Lung (tissue), 12 donors: ENCODE results near the gene SP4. TPM values are rescaled to one million over a fixed set of nuclear protein-coding genes. Genes with fewer than 3 reads are reported as not detected.

Source experiments
- ATAC-seq: fragments of 200-7000 bp; cut with Tn5 transposase; one replicate; pipeline ENCODE4 v1.9.1; 2020; ENCODE audit warnings: moderate number of reproducible peaks; ENCODE audit not compliant: insufficient read depth, low FRiP score
- DNase-seq, 3 donors: peaks; one replicate each; pipeline ENCODE4 v3.0.0-alpha.2; 2013 to 2017
- H3K27ac ChIP-seq, 2 donors: one replicate each; pipeline ENCODE4 v1.5.1; 2013; ENCODE audit warnings: mild to moderate bottlenecking in 2 of 2, moderate library complexity in 2 of 2, control low read depth in 1 of 2, inconsistent platforms in 1 of 2, low read depth in 1 of 2, low read length in 1 of 2
- H3K27me3 ChIP-seq, 3 donors: one replicate each; pipeline ENCODE4 v1.5.1; 2013; ENCODE audit warnings: low read length in 2 of 3; ENCODE audit not compliant: control insufficient read depth in 3 of 3, insufficient read depth in 3 of 3
- H3K36me3 ChIP-seq, 4 donors: one replicate each; pipeline ENCODE4 v1.5.1; 2013; ENCODE audit warnings: low read length in 4 of 4, mild to moderate bottlenecking in 1 of 4, moderate library complexity in 1 of 4; ENCODE audit not compliant: control insufficient read depth in 4 of 4, insufficient read depth in 4 of 4
- H3K4me1 ChIP-seq, 5 donors: one replicate each; pipeline ENCODE4 v1.5.1; 2013; ENCODE audit warnings: low read length in 5 of 5, mild to moderate bottlenecking in 2 of 5, moderate library complexity in 1 of 5; ENCODE audit not compliant: control insufficient read depth in 5 of 5, insufficient read depth in 5 of 5
- H3K4me3 ChIP-seq: one replicate; pipeline ENCODE4 v1.5.1; 2013; ENCODE audit warnings: mild to moderate bottlenecking, control low read depth, moderate library complexity
- H3K9ac ChIP-seq, 2 donors: one replicate each; pipeline ENCODE4 v1.5.1; 2013; ENCODE audit warnings: low read length in 2 of 2, control low read depth in 1 of 2; ENCODE audit not compliant: insufficient read depth in 1 of 2
- H3K9me3 ChIP-seq, 4 donors: one replicate each; pipeline ENCODE4 v1.5.1; 2013; ENCODE audit warnings: low read length in 3 of 4, mild to moderate bottlenecking in 1 of 4, moderate library complexity in 1 of 4; ENCODE audit not compliant: control insufficient read depth in 4 of 4, insufficient read depth in 3 of 4
- WGBS, 2 donors: extraction: QIAGEN DNeasy Blood & Tissue Kit; methylation state at CpG; one replicate each; pipeline ENCODE4 v1.1.7; 2013; 5-methylcytosine and 5-hydroxymethylcytosine counted together
- polyA plus RNA-seq, 2 donors: library from polyadenylated mRNA; stranded (reverse); fragments of 200-250 nt; gene quantifications; one replicate each; pipeline ENCODE4 v1.2.1, GENCODE V29; 2013
- total RNA-seq, 2 donors: library from RNA; depleted of rRNA in 1 of 2; stranded (reverse); fragments of >200 nt in 1 of 2; gene quantifications; one replicate each; pipeline ENCODE4 v1.2.1, GENCODE V29; 2014 to 2021
- TF ChIP-seq, protein P1 (sequence below): IDR thresholded peaks from 2 replicates; pipeline ENCODE4 v1.5.1; 2012; ENCODE audit warnings: mild to moderate bottlenecking; ENCODE audit errors: control extremely low read depth, extremely low read depth
- donor health status: control.
- donor health status: control.
- donor health status: Bipolar disorder and iron deficiency.
- donor health status: healthy.
- donor health status: DM: yes; HTN: yes; CAD: no.

The SP4 gene
- total and polyA plus RNA-seq, 4 donors = 1.5 to 16.6 (median 4.1) TPM

DNA sequence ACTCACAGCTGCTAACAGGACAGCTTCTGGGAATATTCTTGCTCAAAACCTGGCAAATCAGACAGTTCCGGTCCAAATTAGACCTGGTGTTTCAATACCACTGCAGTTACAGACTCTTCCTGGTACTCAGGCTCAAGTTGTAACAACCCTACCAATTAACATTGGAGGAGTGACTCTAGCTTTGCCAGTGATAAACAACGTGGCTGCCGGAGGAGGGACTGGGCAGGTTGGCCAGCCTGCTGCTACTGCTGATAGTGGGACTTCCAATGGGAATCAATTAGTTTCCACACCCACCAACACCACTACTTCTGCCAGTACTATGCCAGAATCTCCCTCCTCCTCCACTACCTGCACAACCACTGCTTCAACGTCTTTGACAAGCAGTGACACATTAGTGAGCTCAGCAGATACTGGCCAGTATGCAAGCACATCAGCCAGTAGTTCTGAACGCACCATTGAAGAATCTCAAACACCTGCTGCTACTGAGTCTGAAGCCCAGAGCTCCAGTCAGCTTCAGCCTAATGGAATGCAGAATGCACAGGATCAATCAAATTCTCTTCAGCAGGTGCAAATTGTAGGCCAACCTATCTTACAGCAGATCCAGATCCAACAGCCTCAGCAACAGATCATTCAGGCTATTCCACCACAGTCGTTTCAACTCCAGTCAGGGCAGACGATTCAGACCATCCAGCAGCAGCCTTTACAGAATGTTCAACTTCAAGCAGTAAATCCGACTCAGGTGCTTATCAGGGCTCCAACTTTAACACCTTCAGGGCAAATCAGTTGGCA lies 2.1 kb downstream of the SP4 start:
- Histone ChIP-seq H3K36me3 (peaks cover 0 to 4% (median 0%) of the 10 kb centered on the region in 4 donors), H3K9me3 (peaks cover 0 to 2% (median 0%) of the 10 kb centered on the region in 4 donors), H3K27ac (no peak overlapping the region), H3K4me1 (peaks cover 7 to 28% (median 13%) of the 10 kb centered on the region in 5 donors), H3K9ac (no peak overlapping the region), H3K4me3 (no peak overlapping the region), H3K27me3 (no peaks in the 10 kb centered on the region)
- no peak for ATAC-seq
- no peak for DNase-seq
- TF ChIP-seq, protein P1, sequence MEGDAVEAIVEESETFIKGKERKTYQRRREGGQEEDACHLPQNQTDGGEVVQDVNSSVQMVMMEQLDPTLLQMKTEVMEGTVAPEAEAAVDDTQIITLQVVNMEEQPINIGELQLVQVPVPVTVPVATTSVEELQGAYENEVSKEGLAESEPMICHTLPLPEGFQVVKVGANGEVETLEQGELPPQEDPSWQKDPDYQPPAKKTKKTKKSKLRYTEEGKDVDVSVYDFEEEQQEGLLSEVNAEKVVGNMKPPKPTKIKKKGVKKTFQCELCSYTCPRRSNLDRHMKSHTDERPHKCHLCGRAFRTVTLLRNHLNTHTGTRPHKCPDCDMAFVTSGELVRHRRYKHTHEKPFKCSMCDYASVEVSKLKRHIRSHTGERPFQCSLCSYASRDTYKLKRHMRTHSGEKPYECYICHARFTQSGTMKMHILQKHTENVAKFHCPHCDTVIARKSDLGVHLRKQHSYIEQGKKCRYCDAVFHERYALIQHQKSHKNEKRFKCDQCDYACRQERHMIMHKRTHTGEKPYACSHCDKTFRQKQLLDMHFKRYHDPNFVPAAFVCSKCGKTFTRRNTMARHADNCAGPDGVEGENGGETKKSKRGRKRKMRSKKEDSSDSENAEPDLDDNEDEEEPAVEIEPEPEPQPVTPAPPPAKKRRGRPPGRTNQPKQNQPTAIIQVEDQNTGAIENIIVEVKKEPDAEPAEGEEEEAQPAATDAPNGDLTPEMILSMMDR = no peak
- 81 to 91% methylated on average over 8 of the region's 8 CpGs for WGBS, 2 donors

DNA sequence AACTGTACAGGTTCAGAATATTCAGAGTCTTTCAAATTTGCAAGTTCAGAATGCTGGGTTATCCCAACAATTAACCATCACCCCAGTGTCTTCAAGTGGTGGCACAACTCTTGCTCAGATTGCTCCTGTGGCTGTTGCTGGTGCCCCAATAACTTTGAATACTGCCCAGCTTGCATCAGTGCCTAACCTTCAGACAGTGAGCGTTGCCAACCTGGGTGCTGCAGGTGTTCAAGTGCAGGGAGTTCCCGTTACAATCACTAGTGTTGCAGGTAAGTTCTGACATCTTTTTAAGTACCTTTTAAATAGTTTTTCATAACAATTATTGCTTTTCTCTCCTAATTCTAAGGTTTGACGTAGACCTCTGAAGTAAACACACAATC lies 2.7 kb downstream of the SP4 start:
- Histone ChIP-seq H3K4me3 (no peak overlapping the region), H3K4me1 (peaks cover 7 to 28% (median 13%) of the 10 kb centered on the region in 5 donors), H3K27me3 (no peaks in the 10 kb centered on the region), H3K9me3 (peaks cover 0 to 2% (median 0%) of the 10 kb centered on the region in 4 donors), H3K27ac (no peak overlapping the region), H3K9ac (no peak overlapping the region), H3K36me3 (peaks cover 0 to 4% (median 0%) of the 10 kb centered on the region in 4 donors)
- TF ChIP-seq, protein P1 = no peak
- DNase-seq (no peak), ATAC-seq (no peak)
- WGBS, 2 donors = 66 to 88% methylated on average over 3 of the region's 3 CpGs

DNA sequence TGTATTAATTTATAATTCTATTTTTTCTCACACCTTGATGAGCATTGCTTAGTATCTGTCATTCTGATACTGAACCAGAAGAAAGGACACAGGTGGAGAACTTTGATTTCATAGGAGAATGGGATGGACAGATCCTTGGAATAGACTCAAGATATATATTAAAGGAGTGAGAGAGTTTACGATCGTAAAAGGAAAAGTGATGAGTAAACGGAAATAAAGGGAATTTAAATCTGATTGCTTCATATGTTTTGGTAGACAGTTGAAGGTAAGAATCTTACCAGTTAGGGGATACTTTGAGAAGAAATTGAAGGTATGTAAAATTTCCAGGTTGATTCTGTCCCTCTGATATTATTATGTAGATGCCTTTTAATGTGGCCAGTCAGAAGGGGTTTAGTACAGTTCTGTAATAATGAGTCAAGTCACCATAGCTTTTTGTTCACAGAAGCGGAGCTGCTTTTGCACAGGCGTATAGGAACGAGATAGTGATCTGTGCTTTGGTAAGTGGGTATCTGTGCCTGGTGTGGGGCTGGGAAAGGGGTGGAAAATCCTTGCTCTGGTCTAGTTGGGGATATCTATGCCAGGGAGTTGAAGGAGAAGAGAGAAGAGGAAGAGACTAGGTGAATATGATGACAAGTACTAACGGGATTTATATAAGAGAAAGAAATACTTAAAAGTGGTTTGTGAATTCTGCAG lies 15.4 kb downstream of the SP4 start:
- H3K27me3 ChIP-seq = no peaks in the 10 kb centered on the region
- peaks cover 0 to 4% (median 0%) of the 10 kb centered on the region in 4 donors for H3K36me3 ChIP-seq
- WGBS, 2 donors = 96% methylated on average over 7 of the region's 7 CpGs
- TF ChIP-seq, protein P1 = no peak
- no peaks in the 10 kb centered on the region for H3K9me3 ChIP-seq
- no peak for ATAC-seq
- no peak overlapping the region for H3K27ac ChIP-seq
- H3K9ac ChIP-seq = no peak overlapping the region
- H3K4me3 ChIP-seq = no peak overlapping the region
- H3K4me1 ChIP-seq = no peaks in the 10 kb centered on the region
- DNase-seq = no peak
